Measurements from ENCODE around the gene TYSND1. TPM values are rescaled to one million over a fixed set of nuclear protein-coding genes. Genes with fewer than 3 reads are reported as not detected.

Gene TYSND1
- total and polyA plus RNA-seq, 2 of the 13 experiments (the other 11 are each of a cell fraction or from before 2014, with no cell fraction given) = 3.3 to 8.9 TPM

DNA sequence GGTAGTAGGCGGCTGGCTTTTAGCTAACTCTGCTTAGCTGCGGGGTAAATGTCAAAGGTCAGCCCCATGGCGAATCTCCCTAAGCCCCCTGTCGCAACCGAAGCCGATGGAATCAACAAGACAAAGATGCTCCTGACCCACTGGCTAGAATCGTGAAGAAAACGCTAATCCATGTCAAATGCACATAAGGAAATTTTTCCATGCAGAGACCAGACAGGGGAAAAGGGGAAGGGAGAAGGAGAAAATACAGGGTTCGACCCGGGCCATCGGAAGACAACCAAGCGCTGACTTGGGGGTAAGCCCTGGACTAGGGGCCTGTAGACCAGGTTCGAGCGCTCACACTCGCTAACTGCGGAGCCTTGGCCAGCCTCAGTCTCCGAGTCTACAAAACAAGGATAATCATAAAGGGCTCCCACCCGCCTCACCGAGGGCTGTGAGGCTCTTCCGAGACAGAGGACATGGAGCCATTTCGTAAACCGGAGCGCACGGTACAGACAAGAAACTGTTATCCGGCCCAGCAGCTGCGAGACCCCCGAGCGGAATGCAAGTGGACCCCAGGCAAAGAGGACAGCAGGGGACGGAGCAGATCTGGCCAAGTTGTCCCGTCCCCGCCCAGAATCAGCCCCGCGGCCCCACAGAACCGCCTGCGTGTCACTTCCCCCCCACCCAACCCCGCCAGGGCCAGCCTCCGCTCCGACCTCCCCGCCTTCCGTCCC, 23.3 kb upstream of the TYSND1 start (continued):
- TF ChIP-seq, protein P1, sequence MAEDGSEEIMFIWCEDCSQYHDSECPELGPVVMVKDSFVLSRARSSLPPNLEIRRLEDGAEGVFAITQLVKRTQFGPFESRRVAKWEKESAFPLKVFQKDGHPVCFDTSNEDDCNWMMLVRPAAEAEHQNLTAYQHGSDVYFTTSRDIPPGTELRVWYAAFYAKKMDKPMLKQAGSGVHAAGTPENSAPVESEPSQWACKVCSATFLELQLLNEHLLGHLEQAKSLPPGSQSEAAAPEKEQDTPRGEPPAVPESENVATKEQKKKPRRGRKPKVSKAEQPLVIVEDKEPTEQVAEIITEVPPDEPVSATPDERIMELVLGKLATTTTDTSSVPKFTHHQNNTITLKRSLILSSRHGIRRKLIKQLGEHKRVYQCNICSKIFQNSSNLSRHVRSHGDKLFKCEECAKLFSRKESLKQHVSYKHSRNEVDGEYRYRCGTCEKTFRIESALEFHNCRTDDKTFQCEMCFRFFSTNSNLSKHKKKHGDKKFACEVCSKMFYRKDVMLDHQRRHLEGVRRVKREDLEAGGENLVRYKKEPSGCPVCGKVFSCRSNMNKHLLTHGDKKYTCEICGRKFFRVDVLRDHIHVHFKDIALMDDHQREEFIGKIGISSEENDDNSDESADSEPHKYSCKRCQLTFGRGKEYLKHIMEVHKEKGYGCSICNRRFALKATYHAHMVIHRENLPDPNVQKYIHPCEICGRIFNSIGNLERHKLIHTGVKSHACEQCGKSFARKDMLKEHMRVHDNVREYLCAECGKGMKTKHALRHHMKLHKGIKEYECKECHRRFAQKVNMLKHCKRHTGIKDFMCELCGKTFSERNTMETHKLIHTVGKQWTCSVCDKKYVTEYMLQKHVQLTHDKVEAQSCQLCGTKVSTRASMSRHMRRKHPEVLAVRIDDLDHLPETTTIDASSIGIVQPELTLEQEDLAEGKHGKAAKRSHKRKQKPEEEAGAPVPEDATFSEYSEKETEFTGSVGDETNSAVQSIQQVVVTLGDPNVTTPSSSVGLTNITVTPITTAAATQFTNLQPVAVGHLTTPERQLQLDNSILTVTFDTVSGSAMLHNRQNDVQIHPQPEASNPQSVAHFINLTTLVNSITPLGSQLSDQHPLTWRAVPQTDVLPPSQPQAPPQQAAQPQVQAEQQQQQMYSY (CRISPR knock-in tag; IDR thresholded peaks at IDR 0.05) = no peak
- TF ChIP-seq SRY (CRISPR knock-in tag; IDR thresholded peaks at IDR 0.05) = no peak
- TF ChIP-seq, protein P2, sequence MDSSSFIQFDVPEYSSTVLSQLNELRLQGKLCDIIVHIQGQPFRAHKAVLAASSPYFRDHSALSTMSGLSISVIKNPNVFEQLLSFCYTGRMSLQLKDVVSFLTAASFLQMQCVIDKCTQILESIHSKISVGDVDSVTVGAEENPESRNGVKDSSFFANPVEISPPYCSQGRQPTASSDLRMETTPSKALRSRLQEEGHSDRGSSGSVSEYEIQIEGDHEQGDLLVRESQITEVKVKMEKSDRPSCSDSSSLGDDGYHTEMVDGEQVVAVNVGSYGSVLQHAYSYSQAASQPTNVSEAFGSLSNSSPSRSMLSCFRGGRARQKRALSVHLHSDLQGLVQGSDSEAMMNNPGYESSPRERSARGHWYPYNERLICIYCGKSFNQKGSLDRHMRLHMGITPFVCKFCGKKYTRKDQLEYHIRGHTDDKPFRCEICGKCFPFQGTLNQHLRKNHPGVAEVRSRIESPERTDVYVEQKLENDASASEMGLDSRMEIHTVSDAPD (CRISPR knock-in tag; IDR thresholded peaks at IDR 0.05) = no peak
- TF ChIP-seq ARNT (IDR thresholded peaks at IDR 0.05) = no peak
- no peak for TF ChIP-seq ZNF205 (CRISPR knock-in tag; IDR thresholded peaks at IDR 0.05)
- TF ChIP-seq ZNF614 (CRISPR knock-in tag; IDR thresholded peaks at IDR 0.05; ENCODE audit: borderline replicate concordance) = no peak
- TF ChIP-seq, protein P3, sequence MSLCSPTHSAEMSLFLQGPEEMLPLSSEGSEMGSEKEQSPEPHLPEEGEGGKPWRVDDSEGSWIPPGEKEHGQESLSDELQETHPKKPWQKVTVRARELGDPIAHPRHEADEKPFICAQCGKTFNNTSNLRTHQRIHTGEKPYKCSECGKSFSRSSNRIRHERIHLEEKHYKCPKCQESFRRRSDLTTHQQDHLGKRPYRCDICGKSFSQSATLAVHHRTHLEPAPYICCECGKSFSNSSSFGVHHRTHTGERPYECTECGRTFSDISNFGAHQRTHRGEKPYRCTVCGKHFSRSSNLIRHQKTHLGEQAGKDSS (CRISPR knock-in tag; IDR thresholded peaks at IDR 0.05; ENCODE audit: borderline replicate concordance, low read depth) = 0 out of 2 replicates have a peak, but pooled peaks have one; percentile 43
- TF ChIP-seq NR2F1 (CRISPR knock-in tag; IDR thresholded peaks at IDR 0.05) = peak in 1 of 2 experiments; percentile 51; a peak in 1 of 4 replicates
- no peak for TF ChIP-seq TEAD2 (CRISPR knock-in tag; IDR thresholded peaks at IDR 0.05)
- no peak for TF ChIP-seq ZNF713 (CRISPR knock-in tag; IDR thresholded peaks at IDR 0.05)
- TF ChIP-seq, protein P4, sequence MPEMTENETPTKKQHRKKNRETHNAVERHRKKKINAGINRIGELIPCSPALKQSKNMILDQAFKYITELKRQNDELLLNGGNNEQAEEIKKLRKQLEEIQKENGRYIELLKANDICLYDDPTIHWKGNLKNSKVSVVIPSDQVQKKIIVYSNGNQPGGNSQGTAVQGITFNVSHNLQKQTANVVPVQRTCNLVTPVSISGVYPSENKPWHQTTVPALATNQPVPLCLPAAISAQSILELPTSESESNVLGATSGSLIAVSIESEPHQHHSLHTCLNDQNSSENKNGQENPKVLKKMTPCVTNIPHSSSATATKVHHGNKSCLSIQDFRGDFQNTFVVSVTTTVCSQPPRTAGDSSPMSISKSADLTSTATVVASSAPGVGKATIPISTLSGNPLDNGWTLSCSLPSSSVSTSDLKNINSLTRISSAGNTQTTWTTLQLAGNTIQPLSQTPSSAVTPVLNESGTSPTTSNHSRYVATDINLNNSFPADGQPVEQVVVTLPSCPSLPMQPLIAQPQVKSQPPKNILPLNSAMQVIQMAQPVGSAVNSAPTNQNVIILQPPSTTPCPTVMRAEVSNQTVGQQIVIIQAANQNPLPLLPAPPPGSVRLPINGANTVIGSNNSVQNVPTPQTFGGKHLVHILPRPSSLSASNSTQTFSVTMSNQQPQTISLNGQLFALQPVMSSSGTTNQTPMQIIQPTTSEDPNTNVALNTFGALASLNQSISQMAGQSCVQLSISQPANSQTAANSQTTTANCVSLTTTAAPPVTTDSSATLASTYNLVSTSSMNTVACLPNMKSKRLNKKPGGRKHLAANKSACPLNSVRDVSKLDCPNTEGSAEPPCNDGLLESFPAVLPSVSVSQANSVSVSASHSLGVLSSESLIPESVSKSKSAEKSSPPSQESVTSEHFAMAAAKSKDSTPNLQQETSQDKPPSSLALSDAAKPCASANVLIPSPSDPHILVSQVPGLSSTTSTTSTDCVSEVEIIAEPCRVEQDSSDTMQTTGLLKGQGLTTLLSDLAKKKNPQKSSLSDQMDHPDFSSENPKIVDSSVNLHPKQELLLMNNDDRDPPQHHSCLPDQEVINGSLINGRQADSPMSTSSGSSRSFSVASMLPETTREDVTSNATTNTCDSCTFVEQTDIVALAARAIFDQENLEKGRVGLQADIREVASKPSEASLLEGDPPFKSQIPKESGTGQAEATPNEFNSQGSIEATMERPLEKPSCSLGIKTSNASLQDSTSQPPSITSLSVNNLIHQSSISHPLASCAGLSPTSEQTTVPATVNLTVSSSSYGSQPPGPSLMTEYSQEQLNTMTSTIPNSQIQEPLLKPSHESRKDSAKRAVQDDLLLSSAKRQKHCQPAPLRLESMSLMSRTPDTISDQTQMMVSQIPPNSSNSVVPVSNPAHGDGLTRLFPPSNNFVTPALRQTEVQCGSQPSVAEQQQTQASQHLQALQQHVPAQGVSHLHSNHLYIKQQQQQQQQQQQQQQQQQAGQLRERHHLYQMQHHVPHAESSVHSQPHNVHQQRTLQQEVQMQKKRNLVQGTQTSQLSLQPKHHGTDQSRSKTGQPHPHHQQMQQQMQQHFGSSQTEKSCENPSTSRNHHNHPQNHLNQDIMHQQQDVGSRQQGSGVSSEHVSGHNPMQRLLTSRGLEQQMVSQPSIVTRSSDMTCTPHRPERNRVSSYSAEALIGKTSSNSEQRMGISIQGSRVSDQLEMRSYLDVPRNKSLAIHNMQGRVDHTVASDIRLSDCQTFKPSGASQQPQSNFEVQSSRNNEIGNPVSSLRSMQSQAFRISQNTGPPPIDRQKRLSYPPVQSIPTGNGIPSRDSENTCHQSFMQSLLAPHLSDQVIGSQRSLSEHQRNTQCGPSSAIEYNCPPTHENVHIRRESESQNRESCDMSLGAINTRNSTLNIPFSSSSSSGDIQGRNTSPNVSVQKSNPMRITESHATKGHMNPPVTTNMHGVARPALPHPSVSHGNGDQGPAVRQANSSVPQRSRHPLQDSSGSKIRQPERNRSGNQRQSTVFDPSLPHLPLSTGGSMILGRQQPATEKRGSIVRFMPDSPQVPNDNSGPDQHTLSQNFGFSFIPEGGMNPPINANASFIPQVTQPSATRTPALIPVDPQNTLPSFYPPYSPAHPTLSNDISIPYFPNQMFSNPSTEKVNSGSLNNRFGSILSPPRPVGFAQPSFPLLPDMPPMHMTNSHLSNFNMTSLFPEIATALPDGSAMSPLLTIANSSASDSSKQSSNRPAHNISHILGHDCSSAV (CRISPR knock-in tag; IDR thresholded peaks at IDR 0.05; ENCODE audit: borderline replicate concordance) = no peak
- 0 out of 2 replicates have a peak, but pooled peaks have one; percentile 34 for TF ChIP-seq NR2F2 (IDR thresholded peaks at IDR 0.05; ENCODE audit: borderline replicate concordance, low read depth)
- TF ChIP-seq KAT7 (CRISPR knock-in tag; IDR thresholded peaks at IDR 0.05; ENCODE audit: borderline replicate concordance) = 0 out of 2 replicates have a peak, but pooled peaks have one; percentile 12
- no peak for TF ChIP-seq KLF9 (CRISPR knock-in tag; IDR thresholded peaks at IDR 0.05; ENCODE audit: low read depth)
- TF ChIP-seq FOSL2 (CRISPR knock-in tag; IDR thresholded peaks at IDR 0.05) = no peak
- no peak for TF ChIP-seq NFE2L2 (IDR thresholded peaks at IDR 0.05; ENCODE audit: low read length)

Data from HepG2 (cell line).